SKM-1 treated with dmso at 0.1 percent for 144 hours (cell line): ENCODE data around the gene ABI3BP.
"Not testable (repeated sequence)": the region's sequence is repeated elsewhere in the genome, so short reads cannot be mapped to it uniquely, and the experiment has no call there.

Experiments used
- DNase-seq: peaks from one replicate; lab custom pipeline; 2025; ENCODE audit not compliant: unreplicated experiment; lab: John Stamatoyannopoulos, UW

ABI3BP gene

GRCh38 chr3:100946096-100946495, 47.1 kb downstream of the ABI3BP start:
- not testable (repeated sequence) for DNase-seq

GRCh38 chr3:100941451-100941850, 51.8 kb downstream of the ABI3BP start:
- DNase-seq, result no peak

GRCh38 chr3:100941041-100941440, 52.2 kb downstream of the ABI3BP start:
- no peak for DNase-seq

- no peak for DNase-seq
Measured at GRCh38 chr3:100936931-100937330, 56.3 kb downstream of the ABI3BP start.

- DNase-seq, result no peak
Measured at GRCh38 chr3:100932491-100932890, 60.7 kb downstream of the ABI3BP start.

GRCh38 chr3:100928638-100929428, 64.4 kb downstream of the ABI3BP start:
- no peak for DNase-seq

- no peak for DNase-seq
Measured at GRCh38 chr3:100927775-100928174, 65.4 kb downstream of the ABI3BP start.

- DNase-seq, result no peak
Measured at GRCh38 chr3:100915706-100916495, 77.3 kb downstream of the ABI3BP start.

GRCh38 chr3:100913870-100914648, 79.2 kb downstream of the ABI3BP start:
- no peak for DNase-seq

- no peak for DNase-seq
Measured at GRCh38 chr3:100912976-100913545, 80.2 kb downstream of the ABI3BP start.

GRCh38 chr3:100912571-100912970, 80.7 kb downstream of the ABI3BP start:
- no peak for DNase-seq

- DNase-seq, result no peak
Measured at GRCh38 chr3:100911956-100912355, 81.3 kb downstream of the ABI3BP start.

GRCh38 chr3:100910986-100911385, 82.2 kb downstream of the ABI3BP start:
- no peak for DNase-seq

- no peak for DNase-seq
Measured at GRCh38 chr3:100902572-100902971, 90.6 kb downstream of the ABI3BP start.

- DNase-seq, result no peak
Measured at GRCh38 chr3:100900671-100901335, 92.4 kb downstream of the ABI3BP start.

- DNase-seq, result peak; percentile 10
Measured at GRCh38 chr3:100899440-100900091, 93.7 kb downstream of the ABI3BP start.

GRCh38 chr3:100898681-100899080, 94.5 kb downstream of the ABI3BP start:
- DNase-seq, result no peak

- DNase-seq, result no peak
Measured at GRCh38 chr3:100896994-100897393, 96.2 kb downstream of the ABI3BP start.

GRCh38 chr3:100893590-100893989, 99.6 kb downstream of the ABI3BP start:
- no peak for DNase-seq

GRCh38 chr3:100893108-100893507, 100.1 kb downstream of the ABI3BP start:
- peak; percentile 28 for DNase-seq
